ACC112 (cell line): Measurements from ENCODE around the gene IQCK.

Experiments used
- H2AFZ ChIP-seq: fragments of 200-600 bp; sonication (generic); one replicate; pipeline ENCODE4 v1.6.0; 2017; ENCODE audit warnings: antibody characterized with exemption, low read length; ENCODE audit not compliant: unreplicated experiment
- H3K27ac ChIP-seq: fragments of 200-600 bp; sonication (generic); 2 replicates; pipeline ENCODE4 v1.5.1; 2014; ENCODE audit warnings: low read depth, mild to moderate bottlenecking, antibody characterized with exemption, low read length, moderate library complexity
- H3K27me3 ChIP-seq: fragments of 200-600 bp; sonication (generic); 2 replicates; pipeline ENCODE4 v1.6.1; 2014; ENCODE audit warnings: mild to moderate bottlenecking, antibody characterized with exemption, low read length, moderate library complexity, mixed read lengths; ENCODE audit not compliant: insufficient read depth
- H3K36me3 ChIP-seq: fragments of 200-600 bp; sonication (generic); 2 replicates; pipeline ENCODE4 v1.6.1; 2016; ENCODE audit warnings: mild to moderate bottlenecking, antibody characterized with exemption, low read length, moderate library complexity, mixed read lengths; ENCODE audit not compliant: insufficient read depth
- H3K4me1 ChIP-seq: fragments of 200-600 bp; sonication (generic); one replicate; pipeline ENCODE4 v1.6.1; 2016; ENCODE audit warnings: low read length, mixed read lengths; ENCODE audit not compliant: insufficient read depth, unreplicated experiment, control insufficient read depth
- H3K4me3 ChIP-seq: fragments of 200-600 bp; sonication (generic); 2 replicates; pipeline ENCODE4 v1.5.1; 2014; ENCODE audit warnings: mild to moderate bottlenecking, low read depth, low read length
- H3K79me2 ChIP-seq: fragments of 200-600 bp; sonication (generic); one replicate; pipeline ENCODE4 v1.6.0; 2016; ENCODE audit warnings: low read length; ENCODE audit not compliant: control insufficient read depth, unreplicated experiment, insufficient read depth

Gene IQCK

DNA sequence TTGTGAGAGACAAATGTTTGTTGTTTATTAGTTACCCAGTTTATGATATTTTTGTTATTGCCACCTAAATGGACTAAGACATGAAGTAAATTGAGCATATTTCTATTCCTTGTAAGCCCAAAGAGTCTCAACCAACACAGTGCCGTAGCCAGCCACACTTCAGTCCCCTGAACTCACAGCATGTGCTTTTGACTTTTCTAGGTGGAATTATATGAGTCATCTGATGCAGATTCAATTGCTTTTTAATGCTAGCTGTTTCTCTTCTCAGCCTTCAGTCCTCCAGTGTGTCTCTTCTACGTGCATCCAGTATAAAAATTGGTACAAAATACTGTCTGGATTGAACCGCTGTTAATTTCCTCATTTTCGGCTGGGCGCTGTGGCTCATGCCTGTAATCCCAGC is 39.0 kb downstream of the IQCK start:
- H3K79me2 ChIP-seq: no peaks in the 10 kb centered on the region
- no peak overlapping the region for H3K27ac ChIP-seq
- H3K4me3 ChIP-seq: no peak overlapping the region
- no peaks in the 10 kb centered on the region for H3K36me3 ChIP-seq
- no peaks in the 10 kb centered on the region for H3K27me3 ChIP-seq
- H3K4me1 ChIP-seq: peaks cover 13% of the 10 kb centered on the region
- H2AFZ ChIP-seq: no peak overlapping the region

DNA sequence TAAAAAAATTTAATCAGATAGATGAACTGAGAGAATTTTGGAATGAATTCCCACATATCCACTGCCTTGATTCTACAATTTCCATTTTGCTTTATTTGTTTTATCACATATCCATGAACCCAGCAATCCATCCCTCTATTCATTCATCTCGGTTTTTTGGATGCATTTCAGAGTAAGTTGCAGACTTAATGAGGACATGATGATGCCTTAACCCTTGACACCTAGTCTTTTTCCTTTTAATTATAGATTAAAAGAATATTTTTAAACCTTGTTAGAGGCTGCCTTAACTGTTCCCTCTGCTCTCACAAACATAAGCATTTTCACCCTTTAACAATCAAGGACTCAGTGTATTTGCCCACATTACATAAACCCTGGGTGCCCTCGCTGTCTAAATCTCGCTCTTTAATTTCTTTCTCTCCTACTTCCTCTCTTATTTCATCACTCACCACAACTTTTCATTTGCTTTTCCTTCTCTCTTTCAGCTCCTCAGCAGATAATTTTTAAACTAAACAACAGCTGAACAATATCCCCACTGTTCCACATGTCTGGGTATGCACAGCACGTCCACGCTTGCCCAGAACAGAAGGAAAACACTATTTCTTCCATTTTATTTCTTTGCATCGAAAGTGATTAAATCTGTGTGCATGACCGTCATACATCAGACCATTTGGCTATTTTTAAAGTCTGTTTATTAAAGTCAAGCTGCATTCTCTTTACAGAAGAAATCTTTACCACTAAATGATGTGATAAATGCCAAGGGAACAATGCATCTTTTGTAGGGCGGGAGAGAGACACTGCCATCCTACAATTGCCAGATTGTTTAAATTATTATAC is 39.9 kb downstream of the IQCK start:
- Histone ChIP-seq H3K4me3 (no peak overlapping the region), H3K36me3 (no peaks in the 10 kb centered on the region), H3K27ac (no peak overlapping the region), H2AFZ (no peak overlapping the region), H3K4me1 (peaks cover 13% of the 10 kb centered on the region), H3K79me2 (no peaks in the 10 kb centered on the region), H3K27me3 (no peaks in the 10 kb centered on the region)

DNA sequence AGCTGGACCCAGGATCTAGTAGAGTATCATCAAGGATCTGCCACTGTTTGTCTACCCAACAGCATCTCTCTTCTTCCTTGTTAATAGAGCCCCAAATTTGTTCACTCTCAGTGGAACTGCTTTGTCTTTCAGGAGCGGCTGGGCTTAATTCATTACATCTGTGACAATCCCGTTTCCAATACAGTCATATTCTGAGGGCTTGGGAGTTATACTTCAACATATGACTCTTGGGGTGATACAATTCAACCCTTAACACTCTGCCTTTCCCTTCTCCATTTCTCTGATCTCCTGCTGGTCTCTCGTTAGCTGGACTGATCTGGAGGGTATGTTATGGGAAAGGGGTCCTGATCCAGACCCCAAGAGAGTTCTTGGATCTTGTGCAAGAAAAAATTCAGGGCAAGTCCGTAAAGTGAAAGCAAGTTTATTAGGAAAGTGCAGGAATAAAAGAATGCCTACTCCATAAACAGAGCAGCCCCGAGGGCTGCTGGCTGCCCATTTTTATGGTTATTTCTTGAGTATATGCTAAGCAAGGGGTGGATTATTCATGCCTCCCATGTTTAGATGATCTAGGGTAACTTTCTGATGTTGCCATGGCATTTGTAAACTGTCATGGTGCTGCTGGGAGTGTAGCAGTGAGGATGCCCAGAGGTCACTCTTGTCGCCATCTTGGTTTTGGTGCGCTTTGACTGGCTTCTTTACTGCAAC is 42.4 kb downstream of the IQCK start:
- Histone ChIP-seq H3K36me3 (no peaks in the 10 kb centered on the region), H3K79me2 (no peaks in the 10 kb centered on the region), H3K4me1 (no peaks in the 10 kb centered on the region), H2AFZ (no peak overlapping the region), H3K4me3 (no peak overlapping the region), H3K27ac (no peak overlapping the region), H3K27me3 (no peaks in the 10 kb centered on the region)

DNA sequence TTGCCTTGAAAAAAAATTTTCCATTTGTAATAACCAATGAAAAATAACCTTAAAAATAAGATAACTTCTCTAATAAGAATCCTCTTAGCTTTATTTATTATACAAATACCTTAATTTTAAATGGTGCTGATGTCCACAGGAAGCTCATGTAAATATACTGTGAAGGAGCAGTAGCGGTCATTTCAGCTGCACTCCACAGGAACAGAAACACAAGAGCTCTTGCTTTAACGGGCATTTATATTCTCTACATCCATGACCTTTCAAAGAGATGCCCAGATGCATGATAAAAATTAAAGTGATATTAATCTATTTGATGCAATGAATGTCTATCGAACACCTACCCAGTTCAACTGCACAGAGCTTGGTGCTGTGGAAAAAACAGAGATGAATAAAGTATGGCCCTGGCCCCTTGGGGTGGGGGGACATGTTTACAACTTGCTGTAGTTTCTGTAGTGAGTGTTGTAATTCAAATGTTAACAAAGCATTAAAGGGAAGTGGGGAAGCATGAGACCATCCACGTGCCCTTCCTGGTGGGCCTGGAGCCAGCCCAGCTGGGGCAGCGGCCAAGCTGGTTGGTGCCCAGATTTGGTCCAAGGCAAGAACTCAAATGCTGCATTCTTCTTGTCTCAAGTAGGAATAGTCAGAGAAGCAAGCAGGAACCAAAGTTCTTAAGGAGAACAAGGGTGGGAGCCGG is 47.9 kb downstream of the IQCK start:
- no peak overlapping the region for H3K27ac ChIP-seq
- H3K79me2 ChIP-seq: no peaks in the 10 kb centered on the region
- no peak overlapping the region for H2AFZ ChIP-seq
- H3K36me3 ChIP-seq: no peaks in the 10 kb centered on the region
- H3K27me3 ChIP-seq: no peaks in the 10 kb centered on the region
- no peaks in the 10 kb centered on the region for H3K4me1 ChIP-seq
- no peak overlapping the region for H3K4me3 ChIP-seq

DNA sequence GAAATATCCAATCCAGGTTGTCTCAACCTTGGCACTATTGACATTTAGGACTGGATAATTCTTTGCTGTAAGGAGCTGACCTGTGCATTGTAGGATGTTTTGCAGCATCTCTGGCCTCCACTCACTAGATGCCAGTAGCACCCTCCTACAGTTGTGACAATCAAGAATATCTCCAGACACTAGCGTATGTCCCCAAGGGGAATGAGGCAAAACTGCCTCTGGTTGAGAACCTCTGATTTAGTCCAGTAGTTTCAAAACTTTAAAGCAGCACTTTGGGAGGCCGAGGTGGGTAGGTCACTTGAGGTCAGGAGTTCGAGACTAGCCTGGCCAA is 48.4 kb downstream of the IQCK start:
- Histone ChIP-seq H3K79me2 (no peaks in the 10 kb centered on the region), H3K36me3 (no peaks in the 10 kb centered on the region), H3K27ac (no peak overlapping the region), H3K4me3 (no peak overlapping the region), H3K27me3 (no peaks in the 10 kb centered on the region), H2AFZ (no peak overlapping the region), H3K4me1 (no peaks in the 10 kb centered on the region)

DNA sequence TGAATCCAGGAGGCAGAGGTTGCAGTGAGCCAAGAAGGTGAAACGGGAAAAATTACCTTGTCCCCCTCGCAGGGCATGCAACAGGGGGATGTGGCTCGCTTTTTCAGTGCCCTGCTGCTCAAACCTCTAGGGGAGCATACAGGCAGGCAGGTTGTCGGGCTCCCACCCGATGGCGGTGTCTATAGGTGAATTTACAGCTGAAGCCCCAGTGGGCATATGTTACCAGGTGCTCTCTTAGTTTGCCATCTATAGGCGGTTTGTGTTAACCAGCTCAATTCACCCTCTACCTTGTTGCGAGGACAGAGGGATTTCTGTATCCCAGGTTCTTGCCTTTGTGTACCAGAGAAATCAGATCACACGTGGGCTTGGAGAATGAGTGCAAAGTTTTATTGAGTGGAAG is 48.9 kb downstream of the IQCK start:
- Histone ChIP-seq H2AFZ (no peak overlapping the region), H3K79me2 (no peaks in the 10 kb centered on the region), H3K4me3 (no peak overlapping the region), H3K36me3 (no peaks in the 10 kb centered on the region), H3K27ac (no peak overlapping the region), H3K27me3 (no peaks in the 10 kb centered on the region), H3K4me1 (no peaks in the 10 kb centered on the region)

DNA sequence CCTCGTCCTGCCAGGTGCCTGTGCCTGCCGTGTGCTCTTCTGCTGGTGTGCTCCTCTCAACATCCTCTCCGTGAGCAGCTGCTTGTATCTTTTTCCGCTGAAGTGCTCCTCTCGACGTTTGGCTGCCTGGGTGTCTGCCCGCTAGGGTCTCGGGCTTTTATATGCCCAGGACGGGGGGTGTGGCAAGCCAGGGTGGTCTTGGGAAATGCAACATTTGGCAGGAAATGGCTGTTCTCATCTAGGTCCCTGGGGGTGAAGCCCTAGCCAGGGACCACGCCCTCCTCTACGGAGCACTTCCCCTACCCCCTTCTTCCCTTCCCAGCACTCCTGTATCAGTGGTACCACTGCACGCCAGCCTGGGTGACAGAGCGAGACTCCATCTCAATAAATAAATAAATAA is 49.4 kb downstream of the IQCK start:
- Histone ChIP-seq H2AFZ (no peak overlapping the region), H3K4me3 (no peak overlapping the region), H3K36me3 (no peaks in the 10 kb centered on the region), H3K27me3 (no peaks in the 10 kb centered on the region), H3K27ac (no peak overlapping the region), H3K79me2 (no peaks in the 10 kb centered on the region), H3K4me1 (no peaks in the 10 kb centered on the region)

DNA sequence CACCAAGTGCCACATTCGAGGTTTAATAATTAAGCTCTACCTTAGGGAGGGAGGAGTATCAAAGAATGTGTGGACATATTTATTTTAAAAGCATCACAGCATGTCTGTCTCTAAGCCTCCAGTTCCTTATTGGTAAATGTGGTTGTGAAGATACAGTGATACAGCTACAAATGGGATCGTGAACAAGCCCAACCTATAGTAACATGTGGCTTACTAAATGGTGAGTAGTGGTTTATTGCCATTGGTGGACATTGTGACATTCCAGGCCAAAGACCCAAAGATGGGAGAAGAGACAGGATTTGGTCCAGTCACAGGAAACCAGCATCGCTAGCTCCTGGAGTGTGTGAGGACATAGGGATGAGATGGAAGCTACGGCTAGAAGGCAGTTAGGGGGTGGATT is 51.2 kb downstream of the IQCK start:
- no peaks in the 10 kb centered on the region for H3K4me1 ChIP-seq
- H2AFZ ChIP-seq: no peak overlapping the region
- H3K79me2 ChIP-seq: no peaks in the 10 kb centered on the region
- H3K36me3 ChIP-seq: no peaks in the 10 kb centered on the region
- no peak overlapping the region for H3K4me3 ChIP-seq
- no peaks in the 10 kb centered on the region for H3K27me3 ChIP-seq
- H3K27ac ChIP-seq: no peak overlapping the region

DNA sequence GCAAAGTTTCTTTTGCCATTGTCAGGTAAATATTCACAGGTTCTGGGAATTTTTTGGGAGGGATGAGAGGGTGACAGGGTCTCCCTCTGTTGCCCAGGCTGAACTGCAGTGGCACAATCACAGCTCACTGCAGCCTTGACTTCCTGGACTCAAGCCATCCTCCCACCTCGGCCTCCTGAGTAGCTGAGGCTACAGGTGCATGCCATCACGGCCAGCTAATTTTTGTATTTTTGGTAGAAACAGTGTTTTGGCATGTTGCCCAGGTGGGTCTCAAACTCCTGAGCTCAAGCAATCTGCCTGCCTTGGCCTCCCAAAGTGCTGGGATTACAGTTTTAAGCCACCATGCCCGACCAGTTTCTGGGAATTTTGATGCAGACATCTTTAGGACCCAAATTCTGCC is 53.0 kb downstream of the IQCK start:
- Histone ChIP-seq H3K27ac (no peak overlapping the region), H3K27me3 (no peaks in the 10 kb centered on the region), H2AFZ (no peak overlapping the region), H3K36me3 (no peaks in the 10 kb centered on the region), H3K4me1 (no peaks in the 10 kb centered on the region), H3K79me2 (no peaks in the 10 kb centered on the region), H3K4me3 (no peak overlapping the region)

DNA sequence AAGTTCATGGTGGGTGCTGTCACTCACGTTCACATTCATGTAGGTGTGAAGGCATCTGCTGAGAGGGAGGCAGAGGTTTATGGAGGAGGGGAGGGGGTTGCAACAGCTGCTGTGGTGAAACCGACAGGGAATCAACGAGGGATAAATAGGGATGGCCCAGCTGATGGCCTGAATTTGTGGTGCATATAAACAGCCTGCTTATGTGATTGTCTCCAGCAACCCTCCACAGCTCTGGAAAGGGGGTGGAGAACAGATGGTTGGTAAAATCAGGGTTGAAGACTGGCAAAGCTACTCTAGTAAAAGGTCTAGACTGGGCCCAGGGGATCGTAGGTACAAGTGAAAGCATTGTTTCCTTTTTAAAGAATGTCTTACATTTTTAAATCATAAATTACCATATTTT is 53.7 kb downstream of the IQCK start:
- H3K4me3 ChIP-seq: no peak overlapping the region
- H3K27ac ChIP-seq: no peak overlapping the region
- no peaks in the 10 kb centered on the region for H3K27me3 ChIP-seq
- no peaks in the 10 kb centered on the region for H3K36me3 ChIP-seq
- no peaks in the 10 kb centered on the region for H3K4me1 ChIP-seq
- H3K79me2 ChIP-seq: no peaks in the 10 kb centered on the region
- H2AFZ ChIP-seq: no peak overlapping the region

DNA sequence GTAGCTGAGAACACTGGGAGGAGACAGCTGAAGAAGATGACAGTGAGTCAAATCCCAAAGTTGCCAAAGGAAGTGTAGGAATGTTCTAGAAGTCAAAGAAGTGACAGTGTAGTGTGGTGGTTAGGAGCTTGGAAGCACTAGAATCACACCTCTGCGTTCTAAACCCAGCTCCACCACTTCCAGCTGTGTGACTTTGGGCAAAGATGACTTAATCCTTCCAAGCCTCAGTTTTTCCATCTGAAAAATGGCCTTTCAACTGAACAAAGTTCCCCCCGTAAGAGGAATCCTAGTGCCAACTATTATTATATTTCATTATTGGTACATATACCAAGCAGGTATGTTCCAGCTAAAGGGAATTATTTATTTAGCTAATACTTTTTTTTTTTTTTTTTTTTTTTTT is 56.0 kb downstream of the IQCK start:
- H3K4me1 ChIP-seq: no peaks in the 10 kb centered on the region
- no peaks in the 10 kb centered on the region for H3K27me3 ChIP-seq
- H2AFZ ChIP-seq: no peak overlapping the region
- H3K4me3 ChIP-seq: no peak overlapping the region
- no peak overlapping the region for H3K27ac ChIP-seq
- no peaks in the 10 kb centered on the region for H3K79me2 ChIP-seq
- no peaks in the 10 kb centered on the region for H3K36me3 ChIP-seq
